ENCODE results near the gene MICB. TPM values are rescaled to one million over a fixed set of nuclear protein-coding genes. Genes with fewer than 3 reads are reported as not detected.

The MICB gene
- total and polyA plus RNA-seq, 9 of the 15 experiments (the other 6 are each of a cell fraction or from before 2014, with no cell fraction given): 13.3 to 34.5 (median 19.8) TPM

DNA sequence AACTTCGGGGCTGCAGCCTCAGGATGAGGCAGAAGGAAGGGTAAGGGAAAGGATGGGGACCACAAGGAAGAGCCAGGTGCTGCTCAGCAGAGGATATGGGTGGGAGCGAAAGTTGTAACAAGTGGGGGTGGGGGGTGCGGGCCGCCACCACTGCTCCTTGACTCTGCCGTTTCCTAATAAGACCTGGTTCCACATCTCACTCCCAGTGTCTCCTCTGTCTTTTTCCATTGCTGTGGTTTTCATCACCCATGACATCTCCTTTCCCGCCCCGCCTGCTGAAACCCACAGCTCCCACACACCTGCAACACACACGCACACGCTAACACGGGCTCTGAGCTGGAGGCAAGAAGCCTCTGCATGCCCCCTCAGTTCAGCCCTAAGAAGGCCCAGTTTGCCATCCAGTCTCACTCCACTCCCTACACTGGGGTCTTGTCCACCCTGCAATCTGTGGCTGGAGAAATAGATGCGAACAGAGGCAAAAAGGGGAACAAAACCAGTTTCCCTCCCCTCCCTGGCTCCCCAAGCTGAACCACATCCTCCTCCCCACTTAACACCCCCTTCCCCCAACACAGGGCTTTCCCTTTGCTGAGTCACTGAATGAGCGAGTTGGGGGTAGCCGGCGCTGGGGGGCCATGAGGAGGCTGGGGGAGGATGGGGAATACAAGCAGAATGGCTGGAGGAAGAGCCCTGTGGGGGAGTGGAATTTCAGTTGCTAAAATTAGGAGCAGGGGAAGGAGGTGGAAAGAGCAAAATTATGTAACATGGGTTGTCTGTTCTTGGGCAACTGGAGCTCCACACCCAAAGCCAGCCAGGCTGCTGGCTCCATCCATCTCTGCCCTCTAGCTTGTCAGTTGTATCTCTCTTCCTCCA, 60.9 kb downstream of the MICB start (continued):
- TF ChIP-seq, protein P1, sequence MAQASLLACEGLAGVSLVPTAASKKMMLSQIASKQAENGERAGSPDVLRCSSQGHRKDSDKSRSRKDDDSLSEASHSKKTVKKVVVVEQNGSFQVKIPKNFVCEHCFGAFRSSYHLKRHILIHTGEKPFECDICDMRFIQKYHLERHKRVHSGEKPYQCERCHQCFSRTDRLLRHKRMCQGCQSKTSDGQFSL (CRISPR knock-in tag; IDR thresholded peaks at IDR 0.05): peak; percentile 62; the same call in 1 of the 2 replicates
- TF ChIP-seq, protein P1 (tag; IDR thresholded peaks at IDR 0.05): no peak
- TF ChIP-seq MEF2D (tag; conservative IDR thresholded peaks at IDR 0.05; ENCODE audit: low read depth) (peak; percentile 96), ZNF165 (CRISPR knock-in tag; IDR thresholded peaks at IDR 0.05; ENCODE audit: borderline replicate concordance) (0 out of 2 replicates have a peak, but pooled peaks have one; percentile 16), TBL1XR1 (IDR thresholded peaks at IDR 0.05; ENCODE audit: low read length in 2 of 2) (peak in 1 of 2 experiments; percentile 52; a peak in 1 of 4 replicates), RNF2 (IDR thresholded peaks at IDR 0.05) (peak; percentile 94; the same call in 1 of the 2 replicates), RCOR1 (IDR thresholded peaks at IDR 0.05; ENCODE audit: borderline replicate concordance in 1 of 2, low read depth in 2 of 2, low read length in 2 of 2) (peak in 1 of 2 experiments; percentile 39; a peak in 2 of 4 replicates), DMBX1 (CRISPR knock-in tag; IDR thresholded peaks at IDR 0.05; ENCODE audit: borderline replicate concordance) (peak; percentile 64; the same call in 1 of the 2 replicates), C11orf30 (IDR thresholded peaks at IDR 0.05; ENCODE audit: low read depth) (peak; percentile 82), GABPA (tag; conservative IDR thresholded peaks at IDR 0.05; ENCODE audit: low read depth) (peak; percentile 67), TAL1 (IDR thresholded peaks at IDR 0.05) (no peak), OTX1 (CRISPR knock-in tag; IDR thresholded peaks at IDR 0.05) (no peak), ATF3 (IDR thresholded peaks at IDR 0.05) (peak; percentile 65; the same call in 1 of the 2 replicates), ATF3 (CRISPR knock-in tag; conservative IDR thresholded peaks at IDR 0.05) (no peak), HEY1 (CRISPR knock-in tag; IDR thresholded peaks at IDR 0.05; ENCODE audit: borderline replicate concordance) (no peak), ESRRB (CRISPR knock-in tag; IDR thresholded peaks at IDR 0.05; ENCODE audit: borderline replicate concordance) (no peak), DPF2 (IDR thresholded peaks at IDR 0.05) (peak; percentile 79), ID3 (CRISPR knock-in tag; IDR thresholded peaks at IDR 0.05) (no peak), ID3 (tag; IDR thresholded peaks at IDR 0.05) (no peak), MAFK (IDR thresholded peaks at IDR 0.05; ENCODE audit: low read length) (peak; percentile 49), ATF7 (IDR thresholded peaks at IDR 0.05) (peak; percentile 43; the same call in 1 of the 2 replicates)
- TF ChIP-seq, protein P2, sequence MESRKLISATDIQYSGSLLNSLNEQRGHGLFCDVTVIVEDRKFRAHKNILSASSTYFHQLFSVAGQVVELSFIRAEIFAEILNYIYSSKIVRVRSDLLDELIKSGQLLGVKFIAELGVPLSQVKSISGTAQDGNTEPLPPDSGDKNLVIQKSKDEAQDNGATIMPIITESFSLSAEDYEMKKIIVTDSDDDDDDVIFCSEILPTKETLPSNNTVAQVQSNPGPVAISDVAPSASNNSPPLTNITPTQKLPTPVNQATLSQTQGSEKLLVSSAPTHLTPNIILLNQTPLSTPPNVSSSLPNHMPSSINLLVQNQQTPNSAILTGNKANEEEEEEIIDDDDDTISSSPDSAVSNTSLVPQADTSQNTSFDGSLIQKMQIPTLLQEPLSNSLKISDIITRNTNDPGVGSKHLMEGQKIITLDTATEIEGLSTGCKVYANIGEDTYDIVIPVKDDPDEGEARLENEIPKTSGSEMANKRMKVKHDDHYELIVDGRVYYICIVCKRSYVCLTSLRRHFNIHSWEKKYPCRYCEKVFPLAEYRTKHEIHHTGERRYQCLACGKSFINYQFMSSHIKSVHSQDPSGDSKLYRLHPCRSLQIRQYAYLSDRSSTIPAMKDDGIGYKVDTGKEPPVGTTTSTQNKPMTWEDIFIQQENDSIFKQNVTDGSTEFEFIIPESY (CRISPR knock-in tag; IDR thresholded peaks at IDR 0.05): 0 out of 2 replicates have a peak, but pooled peaks have one; percentile 19
- TF ChIP-seq, protein P3, sequence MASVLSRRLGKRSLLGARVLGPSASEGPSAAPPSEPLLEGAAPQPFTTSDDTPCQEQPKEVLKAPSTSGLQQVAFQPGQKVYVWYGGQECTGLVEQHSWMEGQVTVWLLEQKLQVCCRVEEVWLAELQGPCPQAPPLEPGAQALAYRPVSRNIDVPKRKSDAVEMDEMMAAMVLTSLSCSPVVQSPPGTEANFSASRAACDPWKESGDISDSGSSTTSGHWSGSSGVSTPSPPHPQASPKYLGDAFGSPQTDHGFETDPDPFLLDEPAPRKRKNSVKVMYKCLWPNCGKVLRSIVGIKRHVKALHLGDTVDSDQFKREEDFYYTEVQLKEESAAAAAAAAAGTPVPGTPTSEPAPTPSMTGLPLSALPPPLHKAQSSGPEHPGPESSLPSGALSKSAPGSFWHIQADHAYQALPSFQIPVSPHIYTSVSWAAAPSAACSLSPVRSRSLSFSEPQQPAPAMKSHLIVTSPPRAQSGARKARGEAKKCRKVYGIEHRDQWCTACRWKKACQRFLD (CRISPR knock-in tag; IDR thresholded peaks at IDR 0.05): peak; percentile 46; the same call in 1 of the 2 replicates

Data from K562 (cell line).